ENCODE results near the gene TRMT2A. TPM values are rescaled to one million over a fixed set of nuclear protein-coding genes. Genes with fewer than 3 reads are reported as not detected.
A peak's percentile ranks its signal among the peaks of the same experiment; 100 is the strongest.

Gene TRMT2A
- total and polyA plus RNA-seq, 8 donors, result 23.8 to 120 (median 34.1) TPM

DNA sequence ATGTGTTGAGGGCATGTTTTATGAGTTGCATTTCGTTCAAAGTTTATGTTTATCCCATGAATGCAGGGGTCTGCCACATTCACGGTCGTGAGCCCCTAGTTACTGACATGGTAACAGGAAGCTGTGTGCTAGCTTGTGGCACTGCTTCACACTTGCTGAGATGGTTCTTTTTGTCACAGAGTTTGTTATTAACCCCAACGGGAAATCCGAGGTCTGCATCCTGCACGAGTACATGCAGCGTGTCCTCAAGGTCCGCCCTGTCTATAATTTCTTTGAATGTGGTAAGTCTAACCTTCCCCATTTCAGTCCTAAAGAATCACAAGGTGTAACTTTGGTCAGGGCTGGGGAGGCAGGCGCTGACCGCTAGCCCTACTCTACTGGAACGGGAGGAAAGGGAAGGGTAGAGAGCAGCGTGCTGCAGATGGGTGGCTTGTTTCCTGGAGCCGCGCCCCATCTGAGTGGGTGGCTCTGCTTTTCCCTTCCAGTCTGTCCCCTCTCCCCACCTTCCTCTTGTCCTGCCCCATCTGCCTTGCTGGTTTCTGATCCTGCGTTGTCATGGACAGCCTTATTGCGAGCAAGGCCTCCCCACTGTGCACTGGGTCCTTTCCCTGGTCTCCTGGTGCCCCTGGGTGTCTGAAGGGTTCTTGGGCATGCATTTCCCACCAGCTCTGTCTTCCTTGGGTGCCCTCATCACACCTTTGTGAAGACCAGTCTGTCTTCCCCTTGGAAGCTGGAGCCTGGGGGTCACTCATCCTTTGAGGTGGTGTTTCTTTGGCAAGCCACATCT lies 25.1 kb downstream of the TRMT2A start:
- no peaks in the 10 kb centered on the region for H3K4me1 ChIP-seq
- ATAC-seq, result no peak
- TF ChIP-seq, protein P1, sequence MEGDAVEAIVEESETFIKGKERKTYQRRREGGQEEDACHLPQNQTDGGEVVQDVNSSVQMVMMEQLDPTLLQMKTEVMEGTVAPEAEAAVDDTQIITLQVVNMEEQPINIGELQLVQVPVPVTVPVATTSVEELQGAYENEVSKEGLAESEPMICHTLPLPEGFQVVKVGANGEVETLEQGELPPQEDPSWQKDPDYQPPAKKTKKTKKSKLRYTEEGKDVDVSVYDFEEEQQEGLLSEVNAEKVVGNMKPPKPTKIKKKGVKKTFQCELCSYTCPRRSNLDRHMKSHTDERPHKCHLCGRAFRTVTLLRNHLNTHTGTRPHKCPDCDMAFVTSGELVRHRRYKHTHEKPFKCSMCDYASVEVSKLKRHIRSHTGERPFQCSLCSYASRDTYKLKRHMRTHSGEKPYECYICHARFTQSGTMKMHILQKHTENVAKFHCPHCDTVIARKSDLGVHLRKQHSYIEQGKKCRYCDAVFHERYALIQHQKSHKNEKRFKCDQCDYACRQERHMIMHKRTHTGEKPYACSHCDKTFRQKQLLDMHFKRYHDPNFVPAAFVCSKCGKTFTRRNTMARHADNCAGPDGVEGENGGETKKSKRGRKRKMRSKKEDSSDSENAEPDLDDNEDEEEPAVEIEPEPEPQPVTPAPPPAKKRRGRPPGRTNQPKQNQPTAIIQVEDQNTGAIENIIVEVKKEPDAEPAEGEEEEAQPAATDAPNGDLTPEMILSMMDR (IDR thresholded peaks at IDR 0.05), result no peak
- H3K27ac ChIP-seq, result no peak overlapping the region
- peaks cover 13 to 93% (median 62%) of the 10 kb centered on the region in 3 donors for H3K36me3 ChIP-seq
- WGBS, 2 donors, result 91 to 95% methylated on average over 16 of the region's 16 CpGs
- H3K27me3 ChIP-seq, result no peaks in the 10 kb centered on the region
- no peaks in the 10 kb centered on the region for H3K9me3 ChIP-seq
- no peak for DNase-seq
- H3K4me3 ChIP-seq, result no peak overlapping the region
- intact Hi-C loops (cut with DNase I), result no loop called here
- no peak for FAIRE-seq

DNA sequence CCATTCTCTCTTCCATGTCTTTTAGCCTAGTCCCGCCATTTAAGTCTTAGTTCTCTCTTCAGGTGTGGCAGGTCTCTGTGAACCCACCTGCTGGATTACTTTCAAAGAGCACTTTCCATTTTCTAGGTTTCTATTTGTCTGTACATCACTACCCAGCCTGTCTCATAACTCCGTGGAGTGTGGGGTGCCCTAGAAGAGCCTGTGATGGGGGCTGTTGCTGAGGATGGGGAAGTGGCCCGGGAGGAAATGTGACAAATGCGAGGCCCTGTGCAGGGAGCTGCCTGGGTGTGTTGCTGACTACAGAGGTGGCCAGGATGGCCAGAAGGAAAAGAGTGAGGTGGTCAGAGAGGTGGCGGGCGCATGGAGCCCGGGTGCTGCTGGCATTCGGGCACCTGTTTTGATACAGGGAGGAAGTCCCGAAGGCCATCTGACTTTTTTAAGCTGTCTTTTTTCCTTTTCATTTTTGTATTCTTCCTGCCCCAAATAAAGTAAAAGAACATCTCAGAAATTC lies 26.2 kb downstream of the TRMT2A start:
- 91 to 94% methylated on average over 9 of the region's 9 CpGs for WGBS, 2 donors
- intact Hi-C loops (cut with DNase I), result no loop called here
- Histone ChIP-seq H3K36me3 (peaks cover 10 to 92% (median 57%) of the 10 kb centered on the region in 3 donors), H3K27ac (no peak overlapping the region), H3K4me1 (no peaks in the 10 kb centered on the region), H3K4me3 (no peak overlapping the region), H3K9me3 (no peaks in the 10 kb centered on the region), H3K27me3 (no peaks in the 10 kb centered on the region)
- no peak for DNase-seq
- no peak for FAIRE-seq
- ATAC-seq, result no peak
- TF ChIP-seq, protein P1 (IDR thresholded peaks at IDR 0.05), result no peak

DNA sequence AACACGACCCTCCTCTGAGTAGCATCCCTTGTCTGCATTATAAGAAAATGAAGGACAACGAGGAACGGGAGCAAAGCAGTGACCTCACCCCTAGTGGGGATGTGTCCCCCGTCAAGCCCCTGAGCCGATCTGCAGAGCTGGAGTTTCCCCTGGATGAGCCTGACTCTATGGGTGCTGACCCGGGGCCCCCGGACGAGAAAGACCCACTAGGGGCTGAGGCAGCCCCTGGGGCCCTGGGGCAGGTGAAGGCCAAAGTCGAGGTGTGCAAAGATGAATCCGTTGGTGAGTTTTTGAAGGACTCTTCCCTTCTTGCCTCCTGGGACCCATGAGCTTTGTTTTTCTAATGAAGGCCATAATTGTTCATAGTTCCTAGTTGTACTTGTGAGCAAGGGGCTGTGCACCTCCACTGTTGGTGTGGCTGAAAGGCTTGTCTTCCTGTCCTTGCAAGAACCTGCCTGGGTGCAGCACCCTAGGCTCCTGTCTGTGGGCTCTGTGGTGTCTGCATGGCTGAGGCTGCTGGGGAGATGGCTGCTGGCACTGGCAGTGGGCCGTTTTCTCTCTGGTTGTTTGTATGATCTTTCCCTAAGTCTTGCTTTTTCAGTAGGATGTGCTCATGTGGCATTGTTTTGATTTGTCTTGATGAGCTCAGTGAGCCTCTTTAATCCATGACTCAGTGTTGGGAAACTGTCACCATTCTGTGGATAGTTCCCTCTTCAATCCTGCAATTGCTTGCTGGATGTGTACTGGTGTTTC lies 26.9 kb downstream of the TRMT2A start:
- Histone ChIP-seq H3K27ac (no peak overlapping the region), H3K27me3 (no peaks in the 10 kb centered on the region), H3K4me3 (no peak overlapping the region), H3K4me1 (no peaks in the 10 kb centered on the region), H3K9me3 (no peaks in the 10 kb centered on the region), H3K36me3 (peaks cover 9 to 87% (median 51%) of the 10 kb centered on the region in 3 donors)
- TF ChIP-seq, protein P1 (IDR thresholded peaks at IDR 0.05), result no peak
- no peak for FAIRE-seq
- ATAC-seq, result no peak
- DNase-seq, result peak in 1 of 6 donors; percentile 41
- WGBS, 2 donors, result 89 to 93% methylated on average over 11 of the region's 11 CpGs
- intact Hi-C loops (cut with DNase I), result no loop called here

DNA sequence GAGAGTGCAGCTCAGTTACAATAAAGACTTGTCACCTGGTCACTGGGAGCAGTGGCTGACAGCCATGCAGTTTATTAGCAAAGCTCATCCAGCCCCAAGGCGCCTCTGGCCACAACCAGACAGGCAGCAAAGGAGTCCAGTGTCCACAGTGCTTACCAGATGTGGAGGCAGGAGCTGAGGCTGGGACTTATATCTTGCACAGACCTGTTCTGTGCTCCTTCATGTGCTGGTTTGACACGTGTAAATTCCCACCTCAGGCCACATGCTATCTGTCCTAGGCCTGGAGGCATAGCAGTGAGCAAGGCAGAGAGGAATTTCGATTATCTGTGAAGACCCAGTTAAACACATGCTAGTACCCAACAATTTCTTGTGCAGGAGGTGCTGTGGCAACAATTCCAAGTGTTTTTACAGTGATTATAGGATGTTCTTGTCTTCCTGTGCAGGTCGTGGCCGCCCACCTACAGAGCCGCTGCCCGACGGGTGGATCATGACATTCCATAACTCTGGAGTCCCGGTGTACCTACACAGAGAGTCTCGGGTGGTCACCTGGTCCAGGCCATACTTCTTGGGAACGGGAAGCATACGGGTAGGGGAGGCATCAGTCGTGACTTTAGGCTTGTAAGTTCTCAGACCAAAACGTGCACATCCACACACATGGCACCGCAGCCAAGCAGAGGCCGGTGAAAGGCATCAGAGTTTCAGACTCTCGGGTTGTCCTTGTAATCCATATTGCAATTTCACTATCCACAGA lies 27.6 kb downstream of the TRMT2A start:
- peak in 1 of 6 donors; percentile 37 for DNase-seq
- Histone ChIP-seq H3K4me1 (peaks cover 0 to 4% (median 2%) of the 10 kb centered on the region in 3 donors), H3K4me3 (no peak overlapping the region), H3K36me3 (peaks cover 9 to 79% (median 46%) of the 10 kb centered on the region in 3 donors), H3K27me3 (no peaks in the 10 kb centered on the region), H3K27ac (no peak overlapping the region), H3K9me3 (no peaks in the 10 kb centered on the region)
- TF ChIP-seq, protein P1 (IDR thresholded peaks at IDR 0.05), result no peak
- 91 to 92% methylated on average over 17 of the region's 17 CpGs for WGBS, 2 donors
- FAIRE-seq, result no peak
- no peak for ATAC-seq
- intact Hi-C loops (cut with DNase I), result no loop called here

All from pancreas (tissue), 10 donors.